NCI-H82 treated with DMSO at 0.1 percent for 48 hours (cell line): ENCODE data around the gene TMEM92.
"Not testable (repeated sequence)": the region's sequence is repeated elsewhere in the genome, so short reads cannot be mapped to it uniquely, and the experiment has no call there.

Experiments
- DNase-seq: peaks from one replicate; lab custom pipeline; 2025; ENCODE audit not compliant: unreplicated experiment; lab: John Stamatoyannopoulos, UW

Gene TMEM92

DNA sequence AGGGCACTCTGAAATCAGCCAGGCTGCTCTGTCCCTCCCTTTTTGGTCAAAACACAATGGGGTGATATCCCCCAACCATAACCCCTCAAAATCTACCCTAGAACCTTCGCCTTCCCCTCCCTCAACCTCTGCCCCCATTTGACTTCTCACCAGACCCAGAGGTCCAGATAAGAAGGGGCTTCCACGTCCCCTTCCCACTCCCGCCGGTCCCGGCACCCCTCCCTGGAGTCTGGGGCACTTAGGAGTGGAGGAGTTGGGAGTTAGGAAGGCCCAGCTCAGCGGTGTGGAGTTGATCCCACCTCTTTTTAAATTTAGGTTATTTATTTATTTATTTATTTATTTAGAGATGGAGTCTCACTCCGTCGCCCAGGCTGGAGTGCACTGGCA, 619 bp upstream of the TMEM92 start:
- DNase-seq: no peak

DNA sequence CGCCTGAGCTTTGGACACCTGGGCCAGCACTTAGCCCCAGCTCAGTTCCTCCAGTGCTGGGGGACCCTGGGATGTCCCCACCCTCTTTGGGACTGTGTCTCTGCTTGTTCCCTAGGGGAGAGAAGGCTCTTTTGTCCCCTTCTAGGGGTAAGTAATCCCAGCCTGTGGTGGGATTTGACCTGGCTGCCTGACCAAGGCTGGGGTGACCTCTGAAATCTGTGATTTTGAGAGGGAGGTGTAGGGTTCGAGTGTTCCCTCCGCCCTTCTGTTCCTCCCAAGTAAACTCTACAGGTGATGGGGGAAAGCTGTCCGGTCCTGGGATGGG, 593 bp downstream of the TMEM92 start:
- DNase-seq: no peak

DNA sequence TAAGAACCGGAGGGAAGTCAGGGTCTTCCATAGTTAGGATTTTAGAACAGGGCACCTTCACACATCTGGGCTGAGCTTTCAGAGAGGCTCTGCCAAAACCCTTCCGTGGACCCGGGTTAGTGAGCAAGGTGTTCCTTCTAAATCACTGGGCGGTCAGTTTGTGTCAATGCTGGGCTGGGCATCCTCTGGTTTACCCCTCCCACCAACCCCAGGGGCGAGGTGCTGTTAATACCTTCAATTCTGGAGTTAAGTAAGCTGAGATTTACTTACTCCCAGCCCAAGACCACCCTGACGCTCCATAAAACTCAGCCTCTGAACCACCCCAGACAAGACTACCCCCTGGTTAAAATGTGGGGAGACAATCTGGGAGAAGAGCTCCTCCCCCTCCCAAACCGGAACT, 1.0 kb downstream of the TMEM92 start:
- DNase-seq: no peak

DNA sequence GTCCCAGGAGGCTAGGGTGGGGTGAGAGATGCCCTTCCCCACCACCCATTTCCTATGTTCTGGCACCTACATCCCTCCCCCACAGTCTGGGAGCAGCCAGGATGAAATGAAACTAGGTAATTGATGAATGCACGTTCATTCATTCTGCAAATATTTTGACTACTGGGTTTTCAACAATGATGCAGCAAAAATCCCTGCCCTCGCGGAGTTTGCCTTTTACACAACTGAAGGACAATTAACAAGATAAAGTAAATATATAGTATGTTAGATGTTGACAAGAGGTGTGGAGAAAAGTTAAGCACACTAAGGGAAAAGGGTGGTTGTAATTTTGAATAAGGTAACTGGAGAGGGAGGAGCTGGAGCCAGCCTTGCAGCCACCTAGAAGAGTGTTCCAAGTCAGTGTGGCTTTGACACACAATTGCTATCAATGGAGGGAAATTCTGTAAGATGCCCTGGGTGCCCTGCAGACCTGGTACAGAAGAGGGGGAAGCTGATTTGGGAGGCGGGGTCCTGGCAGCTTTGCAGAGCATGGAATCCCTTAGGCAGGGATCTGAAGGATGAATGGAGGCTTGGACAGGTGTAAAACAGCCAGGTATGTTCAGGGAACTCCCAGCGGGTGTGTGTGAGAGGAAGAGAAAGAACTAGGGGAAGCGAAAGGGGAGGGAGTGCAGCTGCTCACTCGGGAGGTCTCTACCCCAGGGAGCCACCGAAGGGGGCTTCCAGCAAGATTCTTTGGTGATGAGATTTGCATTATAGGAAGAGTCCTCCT, 2.5 kb downstream of the TMEM92 start:
- no peak for DNase-seq

DNA sequence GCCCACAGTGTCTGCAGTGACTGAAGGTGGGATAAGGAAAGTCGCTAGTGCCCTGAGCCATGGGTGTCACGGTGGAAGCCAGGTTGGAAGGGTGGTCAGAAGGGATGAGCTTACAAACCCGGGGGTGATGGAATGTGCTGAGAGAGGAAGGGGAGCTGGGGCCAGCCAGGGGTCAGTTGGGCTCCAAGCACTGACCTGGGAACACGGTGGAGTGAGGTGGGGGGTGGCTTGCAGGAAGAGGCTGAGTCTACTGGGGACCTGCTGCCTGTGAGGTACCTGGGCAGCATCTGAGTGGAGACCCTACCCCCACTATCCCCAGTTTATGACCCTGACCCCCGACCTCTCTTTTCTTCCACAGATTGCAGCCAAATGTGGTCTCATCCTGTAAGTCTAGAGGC, 3.1 kb downstream of the TMEM92 start:
- DNase-seq: no peak

DNA sequence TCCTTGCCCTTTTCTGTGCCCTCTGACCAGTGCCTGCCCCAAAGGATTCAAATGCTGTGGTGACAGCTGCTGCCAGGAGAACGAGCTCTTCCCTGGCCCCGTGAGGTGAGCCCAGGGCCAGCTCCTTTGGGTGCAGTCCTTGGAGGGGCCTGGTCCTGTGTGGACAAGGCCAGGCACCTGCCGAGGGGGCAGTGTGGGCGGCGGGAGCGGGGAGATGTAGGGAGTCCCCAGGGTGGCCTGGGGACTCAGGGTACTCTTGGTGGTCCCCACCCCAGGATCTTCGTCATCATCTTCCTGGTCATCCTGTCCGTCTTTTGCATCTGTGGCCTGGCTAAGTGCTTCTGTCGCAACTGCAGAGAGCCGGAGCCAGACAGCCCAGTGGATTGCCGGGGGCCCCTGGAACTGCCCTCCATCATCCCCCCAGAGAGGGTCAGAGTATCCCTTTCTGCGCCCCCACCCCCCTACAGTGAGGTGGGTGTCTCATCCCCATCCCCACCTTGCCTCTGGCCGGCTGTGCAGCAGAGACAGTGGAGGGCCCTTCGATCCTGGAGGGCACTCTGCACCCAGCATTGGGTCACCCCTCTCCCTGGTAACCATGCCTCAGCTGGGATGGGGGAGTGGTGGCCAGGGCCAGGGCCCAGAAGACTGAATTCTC, 4.4 kb downstream of the TMEM92 start:
- no peak for DNase-seq

DNA sequence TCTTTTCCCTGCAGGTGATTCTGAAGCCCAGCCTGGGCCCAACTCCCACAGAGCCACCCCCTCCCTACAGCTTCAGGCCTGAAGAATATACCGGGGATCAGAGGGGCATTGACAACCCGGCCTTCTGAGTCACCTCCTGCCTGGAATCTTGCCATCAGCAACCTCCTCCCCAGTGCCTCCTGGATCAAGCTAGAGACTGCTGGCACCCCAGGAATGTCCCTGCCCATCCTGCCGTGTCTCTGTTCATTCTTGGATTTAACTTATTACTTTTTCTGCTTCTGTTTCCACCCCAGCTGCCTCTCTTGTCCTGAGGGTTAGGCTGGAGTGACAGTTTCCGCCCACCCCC, 4.9 kb downstream of the TMEM92 start:
- no peak for DNase-seq

DNA sequence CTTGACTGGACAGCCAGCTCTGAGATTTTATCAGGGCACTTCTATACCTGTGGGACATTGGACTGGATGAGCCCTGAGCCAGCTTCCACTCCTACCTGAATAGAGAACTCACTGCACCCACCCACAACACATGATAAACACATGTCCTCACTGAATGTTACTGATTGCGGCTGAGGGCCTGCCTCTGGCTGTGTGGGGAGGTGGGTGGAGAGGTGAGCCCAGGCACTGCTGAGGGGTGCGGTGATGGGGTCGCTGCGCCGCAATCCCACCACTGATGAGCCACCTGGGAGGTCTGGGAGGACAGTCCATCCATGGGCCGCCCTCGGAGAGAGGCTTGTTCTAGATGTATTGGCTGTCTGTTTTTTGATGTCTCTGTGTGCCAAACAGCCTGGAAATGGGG, 5.4 kb downstream of the TMEM92 start:
- DNase-seq: no peak

DNA sequence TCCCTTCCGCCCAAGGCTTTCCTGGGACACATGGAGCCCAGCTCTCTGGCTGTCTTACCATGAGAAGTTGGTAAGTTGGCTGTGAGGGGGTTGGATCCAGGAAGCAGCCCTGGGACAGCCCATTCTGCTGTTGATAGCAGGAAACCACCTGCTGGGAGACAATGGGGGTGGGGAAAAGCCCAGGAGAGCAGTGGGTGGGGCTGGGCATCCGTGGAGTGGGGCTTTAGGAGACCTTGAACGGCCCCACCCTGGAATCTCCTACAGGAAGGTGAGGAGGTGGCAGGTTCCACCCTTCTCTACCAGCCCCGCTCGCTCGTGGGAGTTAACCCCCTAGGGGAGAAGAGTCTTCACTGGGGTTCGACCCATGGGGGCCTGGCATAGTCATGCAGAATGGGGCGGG, 5.8 kb downstream of the TMEM92 start:
- no peak for DNase-seq

DNA sequence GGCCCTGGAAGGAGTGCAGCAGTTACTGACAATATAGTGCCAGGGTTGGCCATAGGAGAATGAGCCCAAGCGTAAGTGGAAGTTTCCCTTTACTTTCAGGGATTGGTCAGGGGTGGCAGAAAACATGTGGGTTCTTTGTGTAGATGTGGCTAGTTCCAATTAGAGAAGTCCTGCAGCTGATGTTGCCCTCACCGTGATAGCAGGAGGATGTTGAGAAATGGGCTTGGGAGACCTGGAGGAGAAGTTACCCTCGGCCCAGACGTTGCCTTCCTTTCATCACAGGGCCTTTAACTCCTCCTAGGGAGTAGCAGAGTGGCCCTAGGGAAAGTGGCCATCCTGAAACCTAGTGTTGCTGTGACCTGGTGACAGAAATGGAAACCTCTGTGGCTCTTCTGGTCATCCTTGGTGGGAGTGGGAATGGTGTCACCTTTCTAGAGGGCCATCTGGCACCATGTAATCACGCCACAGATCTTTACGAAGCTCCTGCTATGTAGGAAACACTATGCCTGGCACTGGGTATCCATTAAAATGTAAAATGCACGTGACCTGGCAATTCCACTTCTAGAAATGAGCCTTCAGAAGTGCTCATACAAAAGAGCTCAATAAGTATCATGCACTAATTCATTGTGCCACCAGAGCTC, 6.7 kb downstream of the TMEM92 start:
- no peak for DNase-seq

DNA sequence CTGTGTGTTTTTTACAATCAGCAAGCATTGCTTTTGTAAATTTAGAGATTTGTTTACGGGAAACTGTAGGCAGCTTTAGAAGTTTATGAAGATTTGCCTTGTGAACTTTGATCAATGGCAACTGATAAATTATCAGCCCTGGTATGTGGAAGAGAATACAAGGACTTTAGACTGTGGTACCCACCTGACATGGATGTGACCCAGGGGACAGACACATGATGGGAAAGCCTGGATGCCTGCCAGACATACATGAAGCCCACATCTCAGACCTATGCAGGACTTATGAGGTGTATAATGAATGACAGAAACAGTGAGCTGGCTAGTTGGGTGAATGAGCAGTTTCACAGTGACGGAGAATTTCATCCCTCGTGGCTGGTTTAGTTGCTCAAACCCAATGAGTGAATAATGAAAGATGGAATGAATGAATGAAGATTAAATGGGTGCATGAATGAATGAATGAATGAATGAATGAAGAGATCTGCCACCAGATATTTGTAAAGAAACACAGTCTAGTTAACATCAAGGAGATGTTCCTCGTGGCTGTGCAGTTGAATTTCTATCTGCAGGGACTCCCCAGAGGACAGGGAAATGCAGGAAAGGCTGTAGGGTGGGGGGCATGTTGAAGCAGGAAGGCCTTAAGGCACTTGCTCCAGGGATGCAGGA, 7.6 kb downstream of the TMEM92 start:
- no peak for DNase-seq

DNA sequence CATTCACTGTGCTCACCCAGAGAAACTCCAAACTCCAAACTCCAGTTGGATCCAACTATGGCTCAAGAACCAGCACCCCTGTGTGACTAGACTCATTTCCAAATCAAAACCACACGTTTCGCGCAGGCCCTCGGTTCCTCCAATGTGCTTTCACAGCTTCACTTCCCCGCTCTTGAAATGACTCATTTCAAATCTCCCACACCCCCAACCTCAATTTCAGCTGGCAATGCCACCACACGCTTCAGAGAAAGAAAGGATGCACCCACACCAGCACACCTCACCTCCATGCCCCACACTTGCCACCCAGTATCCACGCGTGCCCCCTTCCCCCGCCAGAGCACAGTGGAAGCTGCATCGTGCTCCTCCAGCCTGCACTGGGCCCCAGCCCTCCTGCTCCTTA, 9.0 kb downstream of the TMEM92 start:
- DNase-seq: no peak

DNA sequence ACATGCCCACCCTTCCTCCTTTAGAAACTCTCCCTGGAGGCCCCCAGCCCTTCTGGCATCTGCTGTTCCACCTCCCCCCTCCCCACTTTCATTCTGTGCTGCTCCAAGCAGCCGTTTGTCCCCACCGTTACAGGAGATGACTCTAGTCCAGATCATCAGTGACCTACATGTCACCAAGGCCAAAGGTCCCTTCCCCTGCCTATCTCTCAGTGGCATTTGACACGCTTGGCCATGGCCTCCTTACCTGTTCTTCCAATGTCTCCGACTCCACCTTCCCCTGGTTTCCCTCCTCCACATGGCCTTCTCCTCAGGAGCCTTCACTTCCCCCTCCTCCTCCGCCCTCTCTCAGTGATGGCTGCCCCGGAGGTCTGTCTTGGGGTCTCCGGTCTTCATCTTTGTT, 9.4 kb downstream of the TMEM92 start:
- peak; percentile 18 for DNase-seq

DNA sequence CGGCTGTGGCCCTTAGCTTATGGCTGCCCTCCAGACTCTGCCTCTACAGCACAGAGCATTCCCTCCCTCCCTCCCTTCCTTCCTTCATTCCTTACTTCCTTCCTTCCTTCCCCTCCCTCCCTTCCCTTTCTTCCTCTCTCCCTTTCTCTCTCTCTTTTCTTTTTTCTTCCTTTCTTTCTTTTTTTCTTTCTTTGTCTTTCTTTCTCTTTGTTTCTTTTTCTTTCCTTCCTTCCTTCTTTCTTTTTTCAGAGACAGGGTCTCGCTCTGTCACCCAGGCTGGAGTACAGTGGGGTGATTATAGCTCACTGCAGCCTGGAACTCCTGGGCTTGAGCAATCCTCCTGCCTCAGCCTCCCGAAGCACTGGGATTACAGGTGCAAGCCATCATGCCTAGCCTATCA, 11.7 kb downstream of the TMEM92 start:
- DNase-seq: no peak

DNA sequence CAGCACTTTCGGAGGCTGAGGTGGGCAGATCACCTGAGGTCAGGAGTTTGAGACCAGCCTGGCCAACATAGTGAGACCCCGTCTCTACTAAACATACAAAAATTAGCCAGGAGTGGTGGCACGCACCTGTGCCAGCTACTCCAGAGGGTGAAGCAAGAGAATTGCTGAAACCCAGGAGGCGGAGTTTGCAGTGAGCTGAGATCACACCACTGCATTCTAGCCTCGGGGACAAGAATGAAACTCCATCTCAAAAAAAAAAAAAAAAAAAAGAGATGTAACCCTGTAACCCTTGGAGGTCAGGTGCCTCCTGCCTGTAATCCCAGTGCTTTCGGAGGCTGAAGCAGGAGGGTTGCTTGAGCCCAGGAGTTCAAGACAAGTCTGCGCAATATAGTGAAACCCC, 13.0 kb downstream of the TMEM92 start:
- not testable (repeated sequence) for DNase-seq

DNA sequence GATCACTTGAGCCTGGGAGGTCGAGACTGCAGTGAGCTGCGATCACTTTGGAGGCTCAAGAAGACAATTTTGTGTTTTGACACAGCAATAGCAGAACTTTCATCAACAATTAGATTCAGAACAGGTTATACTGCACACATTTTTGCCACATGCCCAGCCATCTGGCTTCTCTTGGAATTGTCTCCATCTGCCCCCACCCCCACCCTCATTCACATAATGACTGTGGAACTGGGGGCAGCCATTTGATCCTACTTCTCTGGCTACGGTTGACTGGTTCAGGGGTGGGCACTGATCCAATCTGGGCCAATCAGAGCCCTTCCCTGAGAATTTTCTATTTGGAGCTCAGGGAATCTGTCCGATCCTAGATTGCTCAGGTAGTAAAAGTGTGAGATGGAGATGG, 14.0 kb downstream of the TMEM92 start:
- DNase-seq: peak; percentile 27

DNA sequence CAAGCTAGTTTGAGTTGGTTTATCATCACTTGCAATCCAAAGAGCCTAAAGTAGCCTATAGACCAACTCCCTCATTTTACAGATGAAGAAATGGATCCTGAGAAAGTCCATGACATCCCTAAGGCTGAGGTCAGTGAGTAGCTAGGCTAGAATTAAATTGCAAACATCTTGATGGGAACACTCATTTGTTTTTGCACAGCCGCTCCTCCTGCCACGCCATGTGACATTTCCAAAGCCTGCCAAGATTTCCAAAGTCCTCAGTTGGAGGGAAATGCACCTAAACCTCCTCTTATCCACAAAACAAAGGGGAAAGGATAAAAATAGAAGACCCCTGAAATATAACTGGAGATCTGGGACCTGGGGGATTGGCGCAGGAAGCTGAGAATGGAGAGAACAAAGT, 15.0 kb downstream of the TMEM92 start:
- no peak for DNase-seq

DNA sequence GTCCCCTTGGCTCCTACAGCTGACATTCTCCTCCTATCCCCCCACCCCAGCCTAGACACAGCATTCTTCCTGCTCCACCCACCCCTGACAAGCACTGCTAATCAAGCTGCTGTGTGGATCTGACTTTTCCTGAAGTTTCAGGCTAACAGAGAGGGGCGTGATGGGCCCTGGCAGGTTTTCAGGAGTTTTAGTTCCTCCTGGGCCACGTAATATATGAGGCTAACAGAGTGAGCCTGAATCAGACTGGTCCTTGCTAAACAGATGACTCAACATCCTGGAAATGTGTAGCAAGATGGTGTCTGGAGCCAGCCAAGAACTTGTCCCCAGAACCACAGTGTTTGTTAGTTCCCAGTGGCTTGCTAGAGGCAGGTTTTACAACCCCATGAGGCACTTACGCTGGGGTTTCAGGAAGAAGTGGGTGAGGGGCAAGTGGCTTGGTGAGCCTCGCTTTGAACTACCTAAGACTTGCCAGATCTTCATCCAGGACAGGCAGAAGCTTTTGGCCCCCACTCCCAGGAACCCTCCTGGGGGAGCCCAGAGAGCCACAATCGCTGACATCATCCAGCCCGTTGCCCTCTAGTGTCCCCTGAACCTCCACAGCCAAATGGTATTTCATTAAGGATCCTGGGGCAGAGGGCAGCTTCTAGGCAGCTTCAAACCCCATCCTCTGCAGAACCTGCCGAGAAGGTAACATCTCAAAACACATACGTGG, 15.9 kb downstream of the TMEM92 start:
- no peak for DNase-seq

DNA sequence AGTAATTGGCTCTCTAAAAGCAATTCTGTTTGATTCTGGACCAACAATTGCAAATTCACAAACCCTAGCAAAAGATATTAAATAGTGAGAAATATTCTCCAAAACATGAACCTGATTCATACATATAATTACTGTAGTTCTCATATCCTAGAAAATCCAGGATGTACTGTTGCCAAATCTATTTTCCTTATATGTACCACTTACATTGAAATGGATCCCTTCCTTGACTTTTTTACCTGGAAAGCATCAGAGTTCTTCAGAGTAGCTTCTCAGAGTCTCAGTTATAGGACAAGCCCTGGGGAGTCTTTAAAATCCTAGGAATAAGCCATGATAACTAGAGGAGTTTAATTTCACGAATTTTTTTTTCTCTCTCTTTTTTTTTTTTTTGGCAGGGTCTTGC, 16.7 kb downstream of the TMEM92 start:
- DNase-seq: no peak

DNA sequence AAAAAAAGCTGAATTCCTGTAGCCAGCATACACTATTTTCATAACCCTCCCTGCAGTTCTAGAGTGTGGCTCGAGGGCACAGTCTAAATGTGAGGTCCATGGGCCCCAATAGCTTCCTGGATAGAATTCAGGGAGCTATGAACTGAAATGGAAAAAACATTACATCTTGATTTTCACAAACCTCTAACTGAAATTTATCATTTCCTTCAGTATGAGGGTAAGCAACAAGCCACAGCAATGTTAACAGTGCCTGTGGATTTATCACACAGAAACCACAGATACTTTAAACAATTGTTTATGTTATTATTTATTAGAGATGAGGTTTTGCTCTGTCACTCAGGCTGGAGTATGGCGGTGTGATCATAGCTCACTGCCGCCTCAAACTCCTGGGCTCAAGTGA, 18.2 kb downstream of the TMEM92 start:
- DNase-seq: no peak

DNA sequence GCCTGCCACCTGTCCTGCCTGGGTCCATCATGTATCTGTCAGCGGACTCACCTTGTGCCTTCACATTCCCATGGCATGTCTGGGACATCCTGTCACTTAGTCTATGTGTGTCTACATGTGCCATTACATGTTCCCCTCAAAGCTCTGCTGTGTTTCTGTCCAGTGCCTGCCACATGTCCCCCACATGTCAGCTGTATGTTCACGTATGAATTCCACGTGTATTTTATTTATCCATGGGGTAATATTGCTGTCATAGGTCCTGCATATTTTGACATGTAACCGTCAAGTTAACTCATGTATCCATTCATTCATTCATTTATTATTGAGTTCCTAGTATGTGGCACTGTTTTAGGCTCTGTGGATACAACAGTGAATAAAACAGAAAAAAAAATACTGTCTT, 20.8 kb downstream of the TMEM92 start:
- DNase-seq: no peak
